ENCODE measurements around the gene TEKT2. TPM values are rescaled to one million over a fixed set of nuclear protein-coding genes. Genes with fewer than 3 reads are reported as not detected.

TEKT2 gene
- 0.17 TPM for polyA plus RNA-seq (2013, experiment 1 of 2; ENCODE audit: insufficient read length)
- polyA plus RNA-seq (2013, experiment 2 of 2; ENCODE audit: insufficient read length), result 0.31 TPM

DNA sequence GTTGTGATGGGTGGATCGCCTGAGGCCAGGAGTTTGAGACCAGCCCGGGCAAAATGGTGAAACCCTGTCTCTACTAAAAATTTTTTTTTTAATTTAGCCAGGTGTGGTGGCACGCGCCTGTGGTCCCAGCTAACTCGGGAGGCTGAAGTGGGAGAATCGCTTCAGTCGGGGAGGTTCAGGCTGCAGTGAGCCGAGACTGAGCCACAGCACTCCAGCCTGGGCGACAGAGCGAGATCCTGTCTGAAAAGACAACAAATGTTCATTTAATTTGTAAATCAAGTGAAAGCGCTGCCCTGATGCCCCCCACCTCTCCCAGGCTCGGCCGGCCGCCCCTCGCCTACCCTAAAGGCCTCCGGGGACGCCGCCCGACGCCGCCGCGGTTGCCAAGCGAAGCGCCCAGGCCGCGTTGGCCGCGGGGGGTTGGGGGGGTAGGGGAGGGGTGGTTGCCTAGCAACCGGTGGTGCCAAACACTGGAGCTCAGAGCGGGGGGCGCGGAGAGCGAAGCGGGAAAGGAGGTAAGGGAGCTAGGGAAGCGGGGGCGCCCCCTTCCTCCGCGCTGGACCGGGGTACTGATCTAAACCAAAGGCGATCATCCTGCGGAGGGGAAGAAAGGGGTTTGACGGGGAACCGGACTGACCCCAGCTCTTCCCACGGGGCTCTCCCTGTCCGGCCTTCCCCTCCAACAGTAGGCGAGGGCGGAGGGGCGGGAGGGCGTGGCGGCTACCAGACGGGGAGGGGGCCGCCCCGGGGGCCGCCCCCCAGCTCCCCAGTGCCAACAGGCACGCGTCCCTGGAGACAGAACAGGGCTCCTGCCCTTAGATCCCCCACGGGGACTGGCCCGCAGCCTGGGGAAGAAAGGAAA, at the start of gene TEKT2:
TEKT2 (plus strand) TSS at position 460 of the 862 bp plus-strand sequence. CDS start 828 bp downstream, outside the sequence.
- DNase-seq, result peak; percentile 51

DNA sequence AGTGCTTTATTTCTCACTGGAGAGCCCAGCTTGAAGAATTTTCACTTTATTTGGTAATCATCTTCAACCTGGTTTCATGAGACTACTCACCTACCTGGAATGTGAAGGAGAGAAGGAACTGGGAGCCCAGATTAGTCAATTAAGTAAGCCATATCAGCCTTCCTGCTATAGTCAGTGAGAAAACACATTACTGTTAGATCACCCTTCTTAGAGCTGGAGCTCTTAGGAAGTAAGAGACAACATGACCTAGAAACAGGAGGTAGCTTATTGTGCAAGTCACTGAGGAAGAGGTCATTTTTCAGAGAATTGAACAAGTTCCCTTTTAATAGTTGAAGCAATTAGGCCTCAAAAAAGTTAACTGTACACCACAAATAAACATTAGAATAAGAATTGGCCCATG, 49.2 kb upstream of the TEKT2 start:
- DNase-seq, result peak; percentile 59

DNA sequence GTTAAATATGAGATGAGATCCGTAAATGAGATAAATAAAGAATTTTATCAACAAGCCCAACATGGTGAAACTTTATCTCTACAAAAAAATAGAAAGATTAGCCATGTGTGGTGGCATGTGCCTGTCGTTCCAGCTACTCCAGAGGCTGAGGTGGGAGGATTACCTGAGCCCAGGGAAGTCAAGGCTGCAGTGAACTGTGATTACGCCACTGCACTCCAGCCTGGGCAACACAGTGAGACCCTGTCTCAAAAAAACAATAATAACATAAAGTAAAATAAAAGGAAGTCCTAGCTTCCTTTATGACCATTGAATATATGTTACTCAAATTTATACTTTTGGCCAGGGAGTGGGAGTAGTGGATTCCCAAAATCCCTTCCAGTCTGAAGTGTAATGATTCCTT, 48.7 kb upstream of the TEKT2 start:
- no peak for DNase-seq

GRCh38 chr1:36040238-36040637, 43.7 kb upstream of the TEKT2 start:
- no peak for DNase-seq

DNA sequence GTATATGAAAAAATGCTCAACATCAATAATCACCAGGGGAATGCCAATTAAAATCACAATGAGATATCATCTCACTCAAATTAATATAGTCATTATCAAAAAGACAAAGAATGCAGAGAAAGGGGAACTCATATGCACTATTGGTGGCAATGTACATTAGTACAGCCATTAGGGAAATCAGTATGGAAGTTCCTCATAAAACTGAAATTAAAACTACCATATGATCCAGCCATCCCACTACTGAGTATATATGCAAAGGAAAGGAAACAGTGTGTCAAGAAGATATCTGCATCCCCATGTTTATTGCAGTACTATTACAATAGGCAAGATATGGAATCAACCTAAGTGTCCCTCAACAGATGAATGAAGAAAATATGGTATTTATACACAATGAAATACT, 32.1 kb upstream of the TEKT2 start:
- DNase-seq, result no peak

- DNase-seq, result no peak
Measured at GRCh38 chr1:36053978-36054377, 29.9 kb upstream of the TEKT2 start.

GRCh38 chr1:36055706-36056105, 28.2 kb upstream of the TEKT2 start:
- no peak for DNase-seq

GRCh38 chr1:36062315-36062714, 21.6 kb upstream of the TEKT2 start:
- DNase-seq, result no peak

GRCh38 chr1:36067871-36068270, 16.0 kb upstream of the TEKT2 start:
- no peak for DNase-seq

DNA sequence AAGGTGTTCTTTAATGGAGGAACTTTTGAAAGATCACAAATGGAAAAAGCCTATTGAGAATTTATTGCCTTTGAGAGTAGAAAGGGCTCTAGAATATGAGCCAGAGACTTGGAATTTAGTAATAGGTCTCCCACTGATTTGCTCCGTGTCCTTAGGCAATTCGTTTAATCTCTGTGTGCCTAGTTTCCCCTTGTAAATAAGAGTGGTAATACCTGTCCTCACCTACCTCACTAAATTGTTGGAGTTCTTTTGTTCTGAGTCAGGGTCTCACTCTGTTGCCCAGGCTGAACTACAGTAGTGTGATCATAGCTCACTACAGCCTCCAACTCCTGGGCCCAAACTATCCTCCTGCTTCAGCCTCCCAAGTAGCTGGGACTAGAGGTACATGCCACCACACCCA, 15.0 kb upstream of the TEKT2 start:
- DNase-seq, result no peak

DNA sequence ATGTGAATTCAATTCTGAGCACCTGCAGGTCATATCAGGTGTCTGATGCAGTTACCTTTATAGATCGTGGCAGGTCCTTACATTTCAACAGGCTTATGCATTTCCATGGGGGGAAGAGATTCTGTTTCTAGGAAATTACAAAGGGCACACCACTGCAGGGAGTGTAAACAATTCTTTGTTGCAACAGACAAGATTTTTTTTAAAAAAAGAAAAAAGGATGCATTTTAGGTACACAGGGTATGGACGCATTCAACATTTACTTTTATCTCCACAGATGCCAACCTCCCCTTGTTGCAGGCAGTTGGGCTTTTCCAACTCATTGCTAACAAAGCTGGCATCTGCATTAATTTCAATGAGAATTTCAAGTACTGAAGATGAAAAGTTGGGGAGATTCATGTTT, 13.5 kb upstream of the TEKT2 start:
- no peak for DNase-seq

DNA sequence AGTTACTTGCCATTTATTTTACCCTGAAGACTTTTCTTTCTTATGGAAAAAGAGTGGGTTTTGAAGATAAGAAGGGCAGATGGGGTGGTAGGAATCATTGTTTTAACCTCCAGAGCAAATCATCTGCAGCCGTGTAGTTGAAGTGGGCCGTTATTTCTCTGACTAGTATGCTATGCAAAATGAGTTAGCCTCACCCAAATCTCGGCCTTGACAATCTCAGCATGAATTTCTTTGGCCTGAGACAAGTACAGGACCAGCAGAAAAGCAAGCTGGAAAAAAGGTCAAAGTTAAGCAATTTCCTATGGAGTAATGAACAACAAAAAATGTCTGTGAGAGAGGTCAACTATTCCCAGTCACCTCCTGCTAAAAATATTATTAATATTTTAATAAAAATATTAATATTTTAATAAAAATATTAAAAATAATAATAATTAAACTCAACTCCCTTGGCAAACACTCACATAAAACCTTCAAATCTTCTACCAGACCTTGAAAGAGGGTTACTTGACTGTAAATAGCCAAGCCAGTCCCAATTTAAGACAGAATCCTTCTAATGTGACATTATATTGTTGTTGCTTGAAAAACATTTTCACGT, 6.8 kb upstream of the TEKT2 start:
- no peak for DNase-seq

- no peak for DNase-seq
Measured at GRCh38 chr1:36080236-36080635, 3.7 kb upstream of the TEKT2 start.

DNA sequence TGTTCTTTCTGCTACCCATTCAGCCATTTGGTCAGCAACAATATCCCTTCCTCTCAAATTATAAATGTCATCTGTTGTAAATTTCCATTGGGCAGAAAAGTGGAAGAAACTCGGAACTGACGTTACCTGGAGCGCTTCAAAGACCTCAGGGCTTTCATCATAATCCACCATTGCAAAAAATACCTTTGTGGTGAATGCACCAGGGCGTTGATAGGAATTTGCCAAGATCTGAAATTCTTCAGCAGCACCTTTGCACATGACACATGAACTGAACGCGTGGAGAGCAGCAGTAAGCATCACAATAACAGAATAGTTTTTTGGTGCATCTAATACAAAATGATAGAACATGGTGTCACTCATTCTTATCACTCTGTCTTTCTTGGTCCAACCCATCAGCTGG, 3.1 kb upstream of the TEKT2 start:
- no peak for DNase-seq

- DNase-seq, result no peak
Measured at GRCh38 chr1:36081926-36082485, 1.9 kb upstream of the TEKT2 start.

GRCh38 chr1:36083219-36083618, 675 bp upstream of the TEKT2 start:
- DNase-seq, result no peak

GRCh38 chr1:36084497-36085115, 712 bp downstream of the TEKT2 start:
- DNase-seq, result no peak

GRCh38 chr1:36085126-36085525, 1.2 kb downstream of the TEKT2 start:
- no peak for DNase-seq

GRCh38 chr1:36085686-36086526, 2.0 kb downstream of the TEKT2 start:
- DNase-seq, result no peak

GRCh38 chr1:36086529-36087232, 2.8 kb downstream of the TEKT2 start:
- no peak for DNase-seq

Data from fibroblast of skin of abdomen (primary cell).